Lung (tissue), 12 donors: ENCODE data around the gene ZNF79. TPM values are rescaled to one million over a fixed set of nuclear protein-coding genes. Genes with fewer than 3 reads are reported as not detected.

Experiments
- ATAC-seq: fragments of 200-7000 bp; cut with Tn5 transposase; one replicate; pipeline ENCODE4 v1.9.1; 2020; ENCODE audit warnings: moderate number of reproducible peaks; ENCODE audit not compliant: insufficient read depth, low FRiP score
- DNase-seq, 3 donors: peaks; one replicate each; pipeline ENCODE4 v3.0.0-alpha.2; 2013 to 2017
- H3K27ac ChIP-seq, 2 donors: one replicate each; pipeline ENCODE4 v1.5.1; 2013; ENCODE audit warnings: mild to moderate bottlenecking in 2 of 2, moderate library complexity in 2 of 2, control low read depth in 1 of 2, inconsistent platforms in 1 of 2, low read depth in 1 of 2, low read length in 1 of 2
- H3K27me3 ChIP-seq, 3 donors: one replicate each; pipeline ENCODE4 v1.5.1; 2013; ENCODE audit warnings: low read length in 2 of 3; ENCODE audit not compliant: control insufficient read depth in 3 of 3, insufficient read depth in 3 of 3
- H3K36me3 ChIP-seq, 4 donors: one replicate each; pipeline ENCODE4 v1.5.1; 2013; ENCODE audit warnings: low read length in 4 of 4, mild to moderate bottlenecking in 1 of 4, moderate library complexity in 1 of 4; ENCODE audit not compliant: control insufficient read depth in 4 of 4, insufficient read depth in 4 of 4
- H3K4me1 ChIP-seq, 5 donors: one replicate each; pipeline ENCODE4 v1.5.1; 2013; ENCODE audit warnings: low read length in 5 of 5, mild to moderate bottlenecking in 2 of 5, moderate library complexity in 1 of 5; ENCODE audit not compliant: control insufficient read depth in 5 of 5, insufficient read depth in 5 of 5
- H3K4me3 ChIP-seq: one replicate; pipeline ENCODE4 v1.5.1; 2013; ENCODE audit warnings: mild to moderate bottlenecking, control low read depth, moderate library complexity
- H3K9ac ChIP-seq, 2 donors: one replicate each; pipeline ENCODE4 v1.5.1; 2013; ENCODE audit warnings: low read length in 2 of 2, control low read depth in 1 of 2; ENCODE audit not compliant: insufficient read depth in 1 of 2
- H3K9me3 ChIP-seq, 4 donors: one replicate each; pipeline ENCODE4 v1.5.1; 2013; ENCODE audit warnings: low read length in 3 of 4, mild to moderate bottlenecking in 1 of 4, moderate library complexity in 1 of 4; ENCODE audit not compliant: control insufficient read depth in 4 of 4, insufficient read depth in 3 of 4
- CTCF ChIP-seq: IDR thresholded peaks from 2 replicates; pipeline ENCODE4 v1.5.1; 2012; ENCODE audit warnings: mild to moderate bottlenecking; ENCODE audit errors: control extremely low read depth, extremely low read depth
- WGBS, 2 donors: extraction: QIAGEN DNeasy Blood & Tissue Kit; methylation state at CpG; one replicate each; pipeline ENCODE4 v1.1.7; 2013; 5-methylcytosine and 5-hydroxymethylcytosine counted together
- polyA plus RNA-seq, 2 donors: library from polyadenylated mRNA; stranded (reverse); fragments of 200-250 nt; gene quantifications; one replicate each; pipeline ENCODE4 v1.2.1, GENCODE V29; 2013
- total RNA-seq, 2 donors: library from RNA; depleted of rRNA in 1 of 2; stranded (reverse); fragments of >200 nt in 1 of 2; gene quantifications; one replicate each; pipeline ENCODE4 v1.2.1, GENCODE V29; 2014 to 2021
- donor health status: control.
- donor health status: control.
- donor health status: Bipolar disorder and iron deficiency.
- donor health status: healthy.
- donor health status: DM: yes; HTN: yes; CAD: no.

Gene ZNF79
- total and polyA plus RNA-seq, 4 donors: 3.1 to 9.3 (median 5.9) TPM

GRCh38 chr9:127430415-127430814 lies 6.2 kb downstream of the ZNF79 start:
- peaks cover 17 to 31% (median 21%) of the 10 kb centered on the region in 4 donors for H3K36me3 ChIP-seq
- 94 to 97% methylated on average over 8 of the region's 8 CpGs for WGBS, 2 donors

DNA sequence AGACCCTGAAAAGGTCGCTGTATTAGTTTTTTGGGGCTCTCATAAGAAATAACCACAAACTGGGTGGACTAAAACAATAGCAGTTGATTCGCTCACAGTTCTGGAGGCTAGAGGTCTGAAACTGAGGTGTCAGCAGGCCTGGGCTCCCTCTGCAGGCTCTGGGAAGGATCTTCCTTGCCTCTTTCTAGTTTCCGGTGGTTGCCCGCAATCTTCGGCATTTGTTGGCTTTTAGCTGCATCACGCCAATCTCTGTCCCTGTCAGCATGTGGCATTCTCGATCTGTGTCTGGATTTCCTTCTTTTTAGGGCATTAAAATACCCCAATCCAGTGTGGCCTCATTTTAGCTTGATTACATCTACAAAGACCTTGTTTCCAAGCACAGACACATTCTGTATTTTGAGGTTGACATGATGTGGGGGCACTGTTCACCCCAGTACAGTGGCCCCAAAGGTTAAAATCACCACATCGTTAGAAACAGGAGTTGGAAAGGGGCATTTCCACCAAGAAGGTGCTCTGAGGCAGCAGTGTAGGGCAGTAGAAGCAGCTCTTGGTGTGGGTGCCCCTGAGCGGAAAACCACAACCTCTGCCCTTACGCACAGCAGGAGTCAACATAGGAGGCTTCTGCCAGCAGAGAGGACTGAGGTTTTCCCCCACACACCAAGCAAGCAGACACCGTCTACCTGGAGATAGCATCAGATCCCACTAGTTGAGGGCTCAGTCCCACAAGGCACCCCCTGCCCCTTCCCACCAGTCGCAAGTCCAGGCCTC lies 13.5 kb downstream of the ZNF79 start:
- no peak for TF ChIP-seq CTCF
- ATAC-seq: no peak
- no peak overlapping the region for H3K9ac ChIP-seq
- H3K9me3 ChIP-seq: no peaks in the 10 kb centered on the region
- WGBS, 2 donors: 85 to 88% methylated on average over 12 of the region's 12 CpGs
- no peaks in the 10 kb centered on the region for H3K4me1 ChIP-seq
- DNase-seq: no peak
- no peak overlapping the region for H3K4me3 ChIP-seq
- no peaks in the 10 kb centered on the region for H3K27me3 ChIP-seq
- H3K36me3 ChIP-seq: peaks cover 35 to 67% (median 49%) of the 10 kb centered on the region in 4 donors
- H3K27ac ChIP-seq: no peak overlapping the region

More at GRCh38 chr9:127430415-127430814, 6.2 kb downstream of the ZNF79 start:
- ATAC-seq (no peak), DNase-seq (no peak)
- H3K9ac ChIP-seq: no peak overlapping the region
- no peak overlapping the region for H3K4me3 ChIP-seq
- TF ChIP-seq CTCF: no peak
- H3K27ac ChIP-seq: no peak overlapping the region
- no peaks in the 10 kb centered on the region for H3K9me3 ChIP-seq
- peaks cover 0 to 4% (median under 1%) of the 10 kb centered on the region in 5 donors for H3K4me1 ChIP-seq
- no peaks in the 10 kb centered on the region for H3K27me3 ChIP-seq

- no peaks in the 10 kb centered on the region for H3K9me3 ChIP-seq
- H3K27me3 ChIP-seq: no peaks in the 10 kb centered on the region
- H3K27ac ChIP-seq: no peak overlapping the region
- H3K4me1 ChIP-seq: no peaks in the 10 kb centered on the region
- H3K9ac ChIP-seq: no peak overlapping the region
- ATAC-seq: no peak
- no peak for DNase-seq
- H3K4me3 ChIP-seq: no peak overlapping the region
- no peak for TF ChIP-seq CTCF
- 95 to 97% methylated on average over 9 of the region's 9 CpGs for WGBS, 2 donors
- H3K36me3 ChIP-seq: peaks cover 31 to 67% (median 48%) of the 10 kb centered on the region in 4 donors
These were observed 14.2 kb downstream of the ZNF79 start for GRCh38 chr9:127438394-127438793.
